ENCODE data around the gene SSX2IP. TPM values are rescaled to one million over a fixed set of nuclear protein-coding genes. Genes with fewer than 3 reads are reported as not detected.

The SSX2IP gene
- total RNA-seq, 2 donors from 2014 or later, result 9.9 to 11.2 TPM

DNA sequence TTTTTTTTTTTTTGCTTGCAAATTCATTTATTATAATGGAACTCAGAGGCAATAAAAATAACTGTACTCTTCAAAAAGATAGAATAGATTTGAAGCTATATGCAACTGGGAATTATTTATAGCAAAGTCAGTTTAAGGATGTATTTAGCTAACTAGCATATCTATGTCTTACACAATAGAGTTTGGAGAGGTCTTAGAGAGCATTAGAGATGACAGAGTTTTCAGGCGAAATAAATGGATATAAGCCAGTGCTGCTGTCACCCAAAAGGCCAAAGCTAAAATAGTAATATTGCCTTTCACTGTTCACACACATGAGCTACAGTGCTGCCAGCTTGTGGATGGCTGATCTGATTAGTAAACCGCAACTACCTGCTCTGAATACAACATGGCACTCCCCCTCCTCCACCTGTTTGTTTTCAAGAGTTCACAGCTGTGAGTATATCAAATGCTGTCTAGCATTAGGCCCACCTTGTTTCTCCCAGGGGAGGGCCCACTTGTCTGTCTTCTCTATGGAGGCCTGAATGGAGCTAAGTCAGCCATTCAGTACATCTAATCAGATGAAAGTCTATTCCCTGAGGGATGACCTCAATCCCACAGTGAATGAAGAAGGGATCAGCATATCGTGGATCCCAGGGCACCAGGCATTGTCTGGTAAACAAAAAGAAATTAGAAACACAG, 25.2 kb upstream of the SSX2IP start:
- Mint-ChIP-seq H3K27ac (no peak overlapping the region), H3K36me3 (no peaks in the 10 kb centered on the region), H3K9me3 (peaks cover 0 to 5% of the 10 kb centered on the region in 2 donors)
- ATAC-seq (peak in 1 of 2 donors; percentile 58), DNase-seq (ENCODE audit: low spot score in 2 of 2) (no peak)

DNA sequence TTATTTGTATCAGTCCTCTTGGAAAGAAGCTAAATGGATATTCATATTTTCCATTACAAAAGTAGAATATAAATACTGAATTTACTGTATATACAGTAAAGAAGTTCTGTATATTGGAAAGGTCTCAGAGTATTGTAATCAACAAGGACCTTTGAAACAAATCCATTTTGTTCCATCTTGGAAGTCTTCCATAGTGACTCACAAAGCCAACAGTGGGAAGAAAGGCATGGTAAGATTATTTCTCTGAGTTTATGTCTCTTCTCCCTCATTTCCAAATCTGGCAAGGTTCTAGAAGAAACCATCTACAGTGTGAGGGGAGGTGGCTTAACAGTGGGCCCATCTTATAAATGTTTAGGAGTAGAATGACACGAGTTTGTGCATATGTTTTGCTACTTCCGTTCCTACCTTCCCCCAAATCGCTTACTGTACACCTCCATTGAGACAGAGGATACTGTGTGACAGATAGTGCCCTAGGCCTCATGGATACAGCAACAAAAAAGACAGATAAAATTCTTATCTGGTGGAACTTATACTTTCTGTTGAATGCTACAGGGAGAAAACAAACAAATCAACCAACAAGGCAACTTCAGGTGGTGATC, 22.1 kb upstream of the SSX2IP start:
- Mint-ChIP-seq H3K27ac (no peak overlapping the region), H3K9me3 (peaks cover 0 to 5% of the 10 kb centered on the region in 2 donors), H3K36me3 (no peaks in the 10 kb centered on the region)
- no peak for ATAC-seq
- DNase-seq (ENCODE audit: low spot score in 2 of 2), result no peak

GRCh38 chr1:84711869-84712268, 21.6 kb upstream of the SSX2IP start:
- no peak for ATAC-seq
- Mint-ChIP-seq H3K9me3 (peaks cover 0 to 5% of the 10 kb centered on the region in 2 donors), H3K27ac (no peak overlapping the region), H3K36me3 (no peaks in the 10 kb centered on the region)
- DNase-seq (ENCODE audit: low spot score in 2 of 2), result no peak

GRCh38 chr1:84711121-84711520, 20.9 kb upstream of the SSX2IP start:
- H3K9me3 Mint-ChIP-seq, result peaks cover 0 to 5% of the 10 kb centered on the region in 2 donors
- DNase-seq (ENCODE audit: low spot score in 2 of 2), result no peak
- no peaks in the 10 kb centered on the region for H3K36me3 Mint-ChIP-seq
- no peak for ATAC-seq
- no peak overlapping the region for H3K27ac Mint-ChIP-seq

- Mint-ChIP-seq H3K9me3 (peaks cover 0 to 5% of the 10 kb centered on the region in 2 donors), H3K36me3 (no peaks in the 10 kb centered on the region), H3K27ac (no peak overlapping the region)
- DNase-seq (ENCODE audit: low spot score in 2 of 2) (no peak), ATAC-seq (no peak)
Measured at GRCh38 chr1:84709131-84709530, 18.9 kb upstream of the SSX2IP start.

GRCh38 chr1:84708031-84708430, 17.8 kb upstream of the SSX2IP start:
- no peaks in the 10 kb centered on the region for H3K36me3 Mint-ChIP-seq
- no peak overlapping the region for H3K27ac Mint-ChIP-seq
- DNase-seq (ENCODE audit: low spot score in 2 of 2) (no peak), ATAC-seq (no peak)
- peaks cover 0 to 5% of the 10 kb centered on the region in 2 donors for H3K9me3 Mint-ChIP-seq

DNA sequence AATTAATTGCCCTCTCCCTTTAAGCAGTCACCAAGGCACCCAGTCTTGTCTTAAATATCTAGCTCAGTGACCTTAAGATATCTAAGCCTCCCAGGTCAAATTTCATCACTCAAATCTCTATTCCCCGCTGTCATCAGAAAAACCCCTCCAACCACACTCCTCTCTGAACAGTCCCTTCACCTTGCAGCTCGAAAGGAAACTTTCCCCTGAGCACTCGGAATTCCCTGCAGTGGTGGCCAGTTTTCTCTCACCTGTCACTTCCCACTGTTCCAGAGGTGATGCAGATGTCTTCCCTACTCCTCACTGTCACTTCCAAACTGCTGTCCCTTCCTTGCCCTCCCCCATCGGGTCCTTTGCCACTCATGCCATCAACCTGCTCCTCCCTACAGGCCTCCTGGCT, 15.3 kb upstream of the SSX2IP start:
- ATAC-seq (no peak), DNase-seq (ENCODE audit: low spot score in 2 of 2) (no peak)
- Mint-ChIP-seq H3K9me3 (no peaks in the 10 kb centered on the region), H3K27ac (no peak overlapping the region), H3K36me3 (no peaks in the 10 kb centered on the region)

DNA sequence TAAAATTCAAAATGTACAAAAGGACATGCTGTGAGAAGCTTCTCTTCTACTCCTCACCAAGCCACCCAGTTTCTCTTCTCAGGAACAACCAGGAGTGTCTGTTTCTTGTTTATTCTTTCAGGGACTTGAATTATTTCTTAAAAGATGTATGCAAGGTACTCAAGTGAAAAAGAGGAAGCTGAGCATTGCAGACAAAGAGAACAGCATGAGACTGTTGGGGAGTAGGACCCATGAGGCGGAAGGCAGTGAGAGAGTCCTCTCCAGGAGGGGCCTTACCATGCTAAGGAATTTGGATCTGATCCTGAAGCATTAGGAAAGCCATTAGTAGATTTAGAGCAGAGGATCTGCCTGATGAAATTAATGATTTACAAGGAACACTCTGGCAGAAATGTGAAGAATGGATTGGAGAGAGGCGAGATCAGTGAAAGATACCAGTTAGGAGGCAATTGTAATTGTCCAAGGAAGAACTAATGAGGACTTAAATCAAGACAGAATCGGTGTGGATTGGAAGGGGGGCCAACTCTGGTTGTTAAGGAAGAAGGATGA, 14.7 kb upstream of the SSX2IP start:
- DNase-seq (ENCODE audit: low spot score in 2 of 2) (no peak), ATAC-seq (no peak)
- Mint-ChIP-seq H3K27ac (no peak overlapping the region), H3K9me3 (no peaks in the 10 kb centered on the region), H3K36me3 (no peaks in the 10 kb centered on the region)

DNA sequence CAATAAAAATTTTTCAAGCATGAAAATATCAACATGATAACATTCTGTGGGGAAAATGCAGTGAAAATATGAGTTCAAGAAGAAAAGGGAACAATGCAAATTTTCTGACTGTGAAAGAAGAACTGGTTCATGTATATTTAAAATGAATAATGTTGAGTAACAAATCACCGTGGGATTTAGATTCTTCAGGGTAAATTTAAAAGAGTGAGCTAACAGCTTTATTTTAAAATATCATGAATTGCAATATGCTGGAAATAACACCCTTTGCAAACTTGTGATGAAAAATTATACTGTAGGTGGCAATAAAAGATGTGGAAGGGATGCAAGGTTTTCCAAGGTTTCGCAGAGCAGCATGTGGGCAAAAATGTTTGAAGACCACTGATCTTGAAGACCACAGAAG, 13.2 kb upstream of the SSX2IP start:
- Mint-ChIP-seq H3K27ac (no peak overlapping the region), H3K36me3 (no peaks in the 10 kb centered on the region), H3K9me3 (no peaks in the 10 kb centered on the region)
- ATAC-seq (no peak), DNase-seq (ENCODE audit: low spot score in 2 of 2) (no peak)

DNA sequence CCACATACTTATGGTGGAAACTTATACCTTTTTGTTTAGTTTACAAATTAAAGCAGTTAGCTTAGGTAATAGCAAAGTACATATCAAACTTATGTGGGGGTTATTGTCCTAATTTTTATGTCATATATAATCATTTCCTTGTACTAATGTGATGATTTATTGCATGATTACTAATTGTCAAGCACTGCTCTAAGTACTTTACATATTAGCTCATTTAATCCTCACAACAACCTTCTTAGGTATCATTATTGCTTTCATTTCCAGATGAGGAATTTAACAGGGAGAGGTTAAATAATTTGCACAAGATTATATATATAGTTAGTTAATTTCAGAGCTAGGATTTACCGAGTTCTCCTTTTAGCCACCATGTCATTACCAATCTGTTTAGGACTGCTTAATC, 11.9 kb upstream of the SSX2IP start:
- H3K27ac Mint-ChIP-seq, result no peak overlapping the region
- H3K9me3 Mint-ChIP-seq, result no peaks in the 10 kb centered on the region
- no peaks in the 10 kb centered on the region for H3K36me3 Mint-ChIP-seq

GRCh38 chr1:84701376-84701775, 11.1 kb upstream of the SSX2IP start:
- Mint-ChIP-seq H3K27ac (no peak overlapping the region), H3K36me3 (no peaks in the 10 kb centered on the region), H3K9me3 (no peaks in the 10 kb centered on the region)
- DNase-seq (ENCODE audit: low spot score in 2 of 2) (no peak), ATAC-seq (no peak)

More for the DNA sequence above, 11.9 kb upstream of the SSX2IP start:
- ATAC-seq (no peak), DNase-seq (ENCODE audit: low spot score in 2 of 2) (no peak)

DNA sequence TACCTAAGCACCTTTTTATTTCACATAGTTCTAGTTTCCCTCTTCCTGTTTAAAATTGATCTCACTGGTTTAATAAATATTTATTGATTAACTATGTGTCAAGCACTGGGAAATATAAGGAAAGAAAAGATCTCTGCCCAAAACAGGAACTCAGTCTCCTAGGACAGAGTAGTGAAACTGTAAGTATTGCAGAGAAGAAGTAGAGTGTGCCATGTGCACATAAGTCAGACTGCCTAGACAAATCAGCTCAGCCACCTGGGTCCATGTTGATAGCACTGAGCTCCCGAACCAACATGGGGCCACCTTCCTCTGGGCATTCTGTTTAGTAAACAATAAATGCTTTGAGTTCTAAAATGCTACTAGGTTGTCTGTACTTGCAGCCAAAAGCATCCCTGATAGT, 9.8 kb upstream of the SSX2IP start:
- no peaks in the 10 kb centered on the region for H3K9me3 Mint-ChIP-seq
- peak in 1 of 2 donors; percentile 63 for ATAC-seq
- peak overlapping the region in 1 of 2 donors; percentile 34 for H3K27ac Mint-ChIP-seq
- DNase-seq (ENCODE audit: low spot score in 2 of 2), result no peak
- H3K36me3 Mint-ChIP-seq, result no peaks in the 10 kb centered on the region

DNA sequence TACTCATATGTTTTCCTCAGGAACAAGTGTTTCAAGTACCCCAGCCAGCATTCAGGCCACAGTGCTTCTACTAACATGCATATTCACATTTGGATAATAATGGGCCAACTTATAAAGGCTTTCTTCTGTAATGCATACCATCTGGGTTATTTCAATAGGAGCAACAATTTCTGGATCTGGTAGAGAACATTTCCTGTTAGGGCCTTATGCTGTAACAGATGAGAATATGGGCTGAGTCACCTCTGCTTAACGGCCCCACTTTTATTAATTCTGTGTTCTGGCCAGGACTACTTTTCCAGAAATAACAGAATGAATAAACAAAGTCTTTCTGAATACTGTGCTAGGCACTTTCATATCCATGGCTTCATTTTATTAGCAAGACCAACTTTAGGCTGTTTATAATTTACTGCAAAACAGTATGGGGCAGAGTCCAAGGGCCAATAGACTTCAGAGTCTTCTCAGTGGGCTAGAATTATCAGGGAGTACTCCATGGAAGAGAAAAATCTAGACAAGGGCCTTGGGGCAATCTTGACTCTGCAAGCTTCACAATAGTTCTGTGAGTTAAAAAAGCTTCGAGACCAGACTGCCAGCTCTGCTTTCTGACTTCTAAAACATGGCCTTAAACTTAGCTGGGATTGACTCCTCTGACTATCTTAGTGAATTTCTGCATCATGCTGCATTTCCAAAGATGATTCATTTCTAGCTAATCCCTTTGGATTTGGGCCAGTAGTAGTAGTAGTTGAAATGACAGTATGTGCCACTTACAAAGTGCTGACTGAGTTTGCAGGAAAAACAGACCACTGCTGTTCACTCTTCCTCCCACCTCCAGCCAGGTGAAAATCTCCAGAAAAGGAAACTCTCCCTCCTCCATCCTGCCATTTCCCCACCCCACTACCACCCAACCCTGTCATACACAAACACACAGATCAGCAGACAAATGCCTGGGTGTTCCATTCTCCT, 8.2 kb upstream of the SSX2IP start:
- no peak for DNase-seq (ENCODE audit: low spot score in 2 of 2)
- H3K27ac Mint-ChIP-seq, result peak overlapping the region in 1 of 2 donors; percentile 9
- peaks cover 0 to 4% of the 10 kb centered on the region in 2 donors for H3K9me3 Mint-ChIP-seq
- peaks cover 0 to 6% of the 10 kb centered on the region in 2 donors for H3K36me3 Mint-ChIP-seq
- ATAC-seq, result no peak

DNA sequence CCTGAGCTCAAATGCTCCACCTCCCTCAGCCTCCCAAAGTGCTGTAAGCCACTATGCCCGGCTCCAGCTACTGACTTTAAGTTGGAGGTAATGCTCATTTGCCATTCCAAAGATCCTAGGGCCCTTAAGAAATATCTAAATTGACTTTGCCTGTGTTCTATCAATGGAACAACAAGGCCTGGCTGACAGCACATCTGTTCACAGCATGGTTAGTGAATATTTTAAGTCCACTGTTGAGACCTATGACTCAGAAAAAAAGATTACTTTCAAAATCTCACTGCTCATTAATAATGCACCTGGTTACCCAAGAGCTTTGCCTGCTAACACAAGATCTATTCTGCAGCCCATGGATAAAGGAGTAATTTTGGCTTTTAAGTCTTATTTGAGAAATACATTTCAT, 3.5 kb upstream of the SSX2IP start:
- Mint-ChIP-seq H3K9me3 (peaks cover 0 to 4% of the 10 kb centered on the region in 2 donors), H3K36me3 (peaks cover 4 to 14% of the 10 kb centered on the region in 2 donors), H3K27ac (no peak overlapping the region)
- no peak for ATAC-seq
- DNase-seq (ENCODE audit: low spot score in 2 of 2), result no peak

DNA sequence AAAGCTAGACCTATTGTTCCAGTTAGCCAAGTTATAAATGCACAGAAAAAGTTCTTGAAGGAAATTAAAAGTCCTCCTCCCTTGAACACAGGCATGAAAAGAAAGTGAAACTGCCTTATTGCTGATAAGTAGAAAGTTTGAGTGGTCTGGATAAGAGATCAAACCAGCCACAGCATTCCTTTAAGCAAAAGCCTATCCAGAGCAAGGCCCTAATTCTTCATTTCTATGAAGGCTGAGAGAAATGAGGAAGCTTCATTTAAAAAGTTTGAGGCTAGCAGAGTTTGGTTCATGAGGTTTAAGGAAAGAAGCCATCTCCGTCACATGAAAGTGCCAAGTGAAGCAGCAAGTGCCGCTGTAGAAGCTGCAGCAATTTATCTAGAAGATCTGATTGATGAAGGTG, 2.7 kb upstream of the SSX2IP start:
- peak overlapping the region; percentile 40 to 74 for H3K27ac Mint-ChIP-seq
- DNase-seq (ENCODE audit: low spot score in 2 of 2) (peak in 1 of 2 donors; percentile 10), ATAC-seq (no peak)
- peaks cover 4 to 14% of the 10 kb centered on the region in 2 donors for H3K36me3 Mint-ChIP-seq
- peaks cover 0 to 4% of the 10 kb centered on the region in 2 donors for H3K9me3 Mint-ChIP-seq

DNA sequence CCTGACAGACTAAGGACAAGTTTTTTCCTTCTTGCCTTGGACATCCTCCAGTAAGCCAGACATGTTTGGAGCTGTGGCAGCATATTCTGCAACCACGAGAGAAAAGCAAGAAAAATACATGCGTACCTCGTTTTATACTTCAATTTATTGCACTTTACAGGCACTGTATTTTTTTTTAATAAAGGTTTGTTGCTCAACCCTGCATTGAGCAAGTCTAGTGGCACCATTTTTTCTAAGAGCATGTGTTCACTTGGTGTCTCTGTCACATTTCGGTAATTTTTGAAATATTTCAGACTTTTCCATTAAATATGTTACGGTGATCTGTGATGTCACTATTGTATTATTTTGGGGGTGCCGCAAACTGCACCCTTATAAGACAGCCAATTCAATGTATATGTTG, 2.1 kb upstream of the SSX2IP start:
- ATAC-seq (no peak), DNase-seq (ENCODE audit: low spot score in 2 of 2) (no peak)
- Mint-ChIP-seq H3K36me3 (peaks cover 4 to 14% of the 10 kb centered on the region in 2 donors), H3K27ac (peak overlapping the region; percentile 40 to 74), H3K9me3 (peaks cover 0 to 4% of the 10 kb centered on the region in 2 donors)
